GM19395 (cell line): ENCODE data around the gene ELP4.

Source experiments
- ATAC-seq: cut with Tn5 transposase; IDR thresholded peaks from one replicate; pipeline ENCODE4 v1.9.1; 2021; ENCODE audit warnings: mild to moderate bottlenecking, moderate library complexity; ENCODE audit not compliant: unreplicated experiment

Gene ELP4

DNA sequence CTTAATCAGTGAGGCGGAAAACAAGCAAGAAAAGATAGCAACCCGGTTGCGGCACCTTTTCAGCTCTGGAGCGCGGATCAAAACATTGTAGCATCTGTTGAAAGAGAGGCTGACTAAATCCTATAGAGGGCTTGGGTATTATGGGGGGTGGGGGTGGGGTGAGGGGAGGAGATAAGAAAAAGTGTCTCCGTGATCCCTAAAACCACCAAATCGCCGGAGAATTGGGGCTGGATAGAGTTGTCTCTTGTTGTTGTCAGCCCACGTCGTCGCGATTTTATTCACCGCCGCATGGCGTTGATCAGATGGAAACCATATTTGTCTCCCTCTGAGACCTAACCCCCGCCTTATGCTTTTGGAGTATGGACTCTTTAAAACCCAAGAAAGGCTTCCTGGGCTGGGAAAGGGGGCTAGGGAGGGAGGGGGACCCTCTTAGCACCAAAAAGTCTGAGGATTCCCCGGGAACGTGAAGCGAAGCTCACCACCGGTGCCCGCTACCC, 288.5 kb downstream of the ELP4 start:
- ATAC-seq = peak; percentile 16

DNA sequence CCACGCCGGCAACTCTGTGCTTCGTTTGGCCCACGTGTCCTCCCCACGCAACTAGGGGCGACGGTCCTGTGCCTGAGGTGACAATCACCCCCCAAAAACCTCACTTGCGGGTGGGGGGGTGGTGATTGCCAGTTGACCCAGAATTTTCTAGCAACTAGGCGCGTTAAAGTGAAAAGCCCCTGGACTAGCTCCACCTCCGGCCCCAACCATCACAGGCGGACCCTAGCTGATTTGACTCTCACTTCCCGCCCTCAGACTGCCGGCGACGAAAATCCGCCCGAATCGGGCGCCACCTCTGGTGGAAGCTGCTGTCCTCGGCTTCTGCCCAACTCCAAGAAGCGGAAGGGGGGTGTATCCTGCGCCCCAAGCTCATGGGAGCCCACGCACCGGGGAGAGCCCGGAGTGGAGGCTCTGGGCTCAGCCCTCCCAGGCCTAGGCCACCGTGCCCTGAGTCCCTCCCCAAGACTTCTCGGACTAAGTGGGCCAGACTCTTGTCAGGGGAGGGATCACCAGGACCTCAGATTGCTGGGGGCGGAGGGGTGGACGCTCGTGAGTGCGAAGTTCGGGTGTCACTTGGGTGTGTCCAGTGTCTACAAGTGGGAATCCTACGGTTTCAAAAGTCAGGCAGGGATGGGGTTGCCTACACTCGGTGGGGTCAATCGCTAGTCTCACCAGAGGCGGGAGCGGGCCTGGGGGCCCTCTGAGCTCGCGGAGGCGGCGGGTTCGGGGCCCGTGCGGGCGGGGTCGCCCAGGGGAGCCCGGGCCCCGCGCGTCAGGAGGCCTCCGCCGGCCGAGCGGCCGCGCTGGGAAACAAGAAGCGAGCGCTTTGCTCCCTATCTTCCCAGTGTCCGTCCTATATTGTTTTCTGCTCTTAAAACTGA, 289.2 kb downstream of the ELP4 start:
- peak; percentile 60 for ATAC-seq

- ATAC-seq = no peak
Observed at GRCh38 chr11:31799435-31800397, 290.1 kb downstream of the ELP4 start.

DNA sequence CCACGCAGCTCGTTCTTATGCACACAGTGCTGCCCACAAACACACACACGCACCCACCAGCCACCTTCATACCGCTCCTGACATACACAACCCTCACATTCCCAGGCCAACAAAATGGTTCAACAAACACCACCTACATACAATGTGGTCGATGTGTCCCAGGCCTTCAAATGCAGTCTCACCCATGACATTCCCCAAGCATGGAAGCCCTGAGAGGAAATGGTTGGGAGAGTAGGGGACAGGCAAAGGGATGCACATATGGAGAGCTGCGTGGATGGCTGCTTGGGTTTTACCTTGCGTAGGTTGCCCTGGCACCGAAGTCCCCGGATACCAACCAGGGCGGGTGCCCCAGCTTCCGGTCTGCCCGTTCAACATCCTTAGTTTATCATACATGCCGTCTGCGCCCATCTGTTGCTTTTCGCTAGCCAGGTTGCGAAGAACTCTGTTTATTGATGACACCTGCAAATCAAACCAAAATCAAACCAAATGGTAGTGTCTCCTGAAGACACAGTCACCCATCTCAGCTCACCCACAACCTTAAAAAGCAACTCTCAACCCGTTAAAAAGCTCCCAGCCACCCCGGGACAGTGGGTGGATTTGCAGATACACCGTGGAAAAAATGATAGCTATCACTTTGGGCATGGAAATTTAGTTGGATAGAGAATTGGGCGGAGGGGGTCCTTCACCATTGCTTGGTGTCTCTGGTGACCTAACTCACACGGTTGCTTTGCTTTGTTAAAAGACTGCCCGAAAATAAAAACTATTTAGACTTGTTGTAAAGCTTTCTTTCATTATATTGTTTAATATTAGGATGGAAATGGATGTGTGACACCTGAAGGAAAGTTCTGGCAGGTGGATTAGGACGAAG, 291.1 kb downstream of the ELP4 start:
- no peak for ATAC-seq

DNA sequence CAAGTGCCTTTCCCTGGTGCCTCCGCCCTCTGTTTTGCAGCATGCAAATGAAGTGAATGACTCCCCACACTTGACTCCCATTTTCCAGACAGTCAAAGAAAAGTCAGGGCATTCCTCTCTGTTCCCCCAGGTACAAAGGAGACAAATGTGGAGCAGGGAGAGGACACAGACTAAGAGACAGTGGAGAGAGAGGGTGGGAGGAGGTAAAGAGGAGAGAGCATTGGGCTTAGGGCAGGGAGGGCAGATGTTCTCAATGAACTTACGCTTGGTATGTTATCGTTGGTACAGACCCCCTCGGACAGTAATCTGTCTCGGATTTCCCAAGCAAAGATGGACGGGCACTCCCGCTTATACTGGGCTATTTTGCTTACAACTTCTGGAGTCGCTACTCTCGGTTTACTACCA, 291.7 kb downstream of the ELP4 start:
- no peak for ATAC-seq

DNA sequence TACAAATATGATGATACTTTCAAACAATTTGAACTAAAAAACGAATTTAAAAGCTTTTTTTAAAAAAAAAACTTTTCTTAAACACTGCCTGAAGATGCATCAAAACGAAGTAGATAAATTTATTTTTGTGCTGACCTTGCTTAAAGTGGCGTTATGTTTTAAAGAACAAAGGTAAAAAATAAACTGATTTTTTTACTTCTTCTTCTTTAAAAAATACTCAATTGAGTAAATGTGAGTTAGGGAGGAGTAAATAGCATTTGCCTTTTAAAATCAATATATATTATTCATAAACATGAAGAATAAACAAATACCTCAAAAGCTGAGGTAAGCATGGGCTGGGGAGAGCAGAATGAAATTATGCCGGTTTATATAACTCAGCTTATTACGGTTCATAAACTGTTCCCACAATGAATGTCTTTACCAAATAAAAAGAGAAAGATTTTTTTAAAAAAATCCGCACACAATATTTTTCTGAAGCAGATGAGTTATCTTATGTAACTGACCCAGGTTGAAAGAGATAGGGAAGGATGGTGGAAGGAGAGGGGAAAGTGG, 292.5 kb downstream of the ELP4 start:
- ATAC-seq = no peak

- ATAC-seq = no peak
Observed at GRCh38 chr11:31802609-31802989, 293.0 kb downstream of the ELP4 start.

DNA sequence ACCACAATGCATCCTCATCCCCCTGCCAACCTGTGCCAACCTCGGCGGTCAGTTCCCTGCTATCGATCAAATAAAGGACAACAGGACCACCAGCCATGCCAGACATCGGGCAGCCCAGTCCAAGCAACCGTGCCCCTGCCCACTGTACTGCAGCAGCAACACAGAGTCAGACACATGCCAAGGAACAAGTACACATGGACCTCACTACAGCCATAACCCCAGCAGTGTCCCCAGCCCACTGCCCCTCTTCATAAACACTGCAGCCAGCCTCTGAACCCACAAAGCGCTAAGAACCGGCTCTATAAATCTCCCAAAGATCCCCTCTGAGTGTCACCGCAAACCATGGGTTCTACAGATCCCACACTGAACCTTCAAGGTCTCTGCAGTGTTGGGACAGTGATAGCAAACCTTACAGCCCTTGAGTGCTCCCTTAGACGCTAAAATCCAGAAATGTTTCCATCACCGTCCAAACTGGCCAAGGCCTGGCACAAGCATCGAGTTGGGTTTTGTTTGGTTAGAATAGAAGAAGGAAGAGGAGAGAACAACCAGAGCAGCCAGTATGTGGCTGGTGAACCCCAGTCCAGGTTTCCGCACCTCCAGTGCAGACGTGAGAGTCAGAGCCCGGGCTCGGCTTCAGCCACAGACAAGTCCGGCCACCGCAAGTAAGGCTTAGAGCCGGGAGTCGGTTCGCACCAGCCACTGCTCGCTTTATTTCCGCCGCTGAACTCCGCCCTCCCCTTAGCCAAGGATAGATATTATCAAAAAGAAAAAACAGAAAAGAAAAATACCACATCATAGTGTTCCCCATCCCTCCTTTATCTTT, 293.6 kb downstream of the ELP4 start:
- no peak for ATAC-seq

- ATAC-seq = no peak
Observed at GRCh38 chr11:31803813-31804311, 294.3 kb downstream of the ELP4 start.

GRCh38 chr11:31804312-31805036, 294.9 kb downstream of the ELP4 start:
- no peak for ATAC-seq

GRCh38 chr11:31805037-31805628, 295.6 kb downstream of the ELP4 start:
- no peak for ATAC-seq

DNA sequence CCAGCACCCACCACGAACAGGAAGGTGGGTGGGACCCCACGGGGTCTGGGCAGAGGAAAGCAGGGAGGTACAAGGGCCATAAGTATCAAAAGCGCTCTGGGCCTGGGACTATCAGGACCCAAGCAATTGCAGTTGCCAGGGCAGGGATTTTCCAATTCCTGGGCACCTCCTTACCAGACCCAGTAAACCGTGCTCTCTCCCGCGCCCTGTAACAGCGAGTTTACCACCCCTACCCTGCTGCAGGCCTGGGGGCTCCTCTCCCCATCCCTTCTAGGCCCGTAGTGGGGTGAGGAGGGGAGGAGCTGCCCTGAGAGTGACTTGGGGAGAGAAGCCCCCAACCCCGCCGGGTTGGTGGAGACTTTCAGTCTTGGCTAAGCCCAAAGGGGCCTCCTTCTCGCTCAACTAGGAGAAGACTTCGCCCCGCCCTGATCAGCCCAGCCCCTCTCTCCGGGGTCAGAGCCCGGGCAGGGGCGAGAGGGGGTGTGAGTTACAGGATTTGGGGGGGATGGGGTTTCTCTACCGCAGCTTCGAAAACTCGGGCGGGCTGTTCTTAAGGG, 296.1 kb downstream of the ELP4 start:
- no peak for ATAC-seq

- no peak for ATAC-seq
Observed at GRCh38 chr11:31806186-31806927, 296.8 kb downstream of the ELP4 start.

- no peak for ATAC-seq
Observed at GRCh38 chr11:31806928-31807798, 297.6 kb downstream of the ELP4 start.

GRCh38 chr11:31807799-31808667, 298.5 kb downstream of the ELP4 start:
- ATAC-seq = no peak
